WTC11 (cell line): Measurements from ENCODE around the gene CD300LG. TPM values are rescaled to one million over a fixed set of nuclear protein-coding genes. Genes with fewer than 3 reads are reported as not detected.

Source experiments
- ATAC-seq: fragments of 200-7000 bp; cut with Tn5 transposase; 2 replicates; pipeline ENCODE4 v1.10.0; 2021; ENCODE audit warnings: mild to moderate bottlenecking, moderate library complexity
- CTCF ChIA-PET: fragments of 300-600 bp; sonication (Branson Sonifier 250); formaldehyde crosslinking; loops from one replicate; lab custom pipeline; 2021; ENCODE audit warnings: antibody characterized with exemption; lab: Charles Lee
- POLR2A ChIA-PET: fragments of 350-600 bp; sonication (Branson Sonifier 250); formaldehyde crosslinking; loops from one replicate; lab custom pipeline; 2021; ENCODE audit warnings: antibody characterized with exemption; lab: Charles Lee
- DNase-seq: peaks from one replicate; pipeline ENCODE4 v3.0.0; 2021; ENCODE audit warnings: low spot score
- H3K27ac Mint-ChIP-seq: 2 replicates; pipeline ENCODE4 v1.8.0; 2021; ENCODE audit warnings: mixed read lengths
- H3K27me3 Mint-ChIP-seq: 2 replicates; pipeline ENCODE4 v1.8.0; 2021; ENCODE audit warnings: low read depth, mild to moderate bottlenecking, moderate library complexity, mixed read lengths
- H3K36me3 Mint-ChIP-seq: 2 replicates; pipeline ENCODE4 v1.8.0; 2021; ENCODE audit warnings: mixed read lengths
- H3K4me1 Mint-ChIP-seq: 2 replicates; pipeline ENCODE4 v1.8.0; 2022; ENCODE audit warnings: mixed read lengths
- H3K4me3 Mint-ChIP-seq: 2 replicates; pipeline ENCODE4 v1.8.0; 2021; ENCODE audit warnings: mild to moderate bottlenecking, moderate library complexity, mixed read lengths
- H3K9me3 Mint-ChIP-seq: 2 replicates; pipeline ENCODE4 v1.8.0; 2021; ENCODE audit warnings: mixed read lengths
- ARID4B ChIP-seq: sonication (generic); formaldehyde crosslinking; IDR thresholded peaks from 2 replicates; pipeline ENCODE4 v1.8.0; 2023; ENCODE audit warnings: missing genetic modification reagents, mild to moderate bottlenecking, borderline replicate concordance
- EMX1 ChIP-seq: fragments of 250-450 bp; sonication (Bioruptor Pico); IDR thresholded peaks from 2 replicates; pipeline ENCODE4 v1.8.0; 2021; ENCODE audit warnings: mild to moderate bottlenecking
- MXD4 ChIP-seq: fragments of 250-450 bp; sonication (Bioruptor Pico); IDR thresholded peaks from 2 replicates; pipeline ENCODE4 v1.8.0; 2021; ENCODE audit warnings: mild to moderate bottlenecking, moderate library complexity, borderline replicate concordance
- SMAD4 ChIP-seq: sonication (generic); formaldehyde crosslinking; IDR thresholded peaks from 2 replicates; pipeline ENCODE4 v1.8.0; 2022; ENCODE audit warnings: mild to moderate bottlenecking, missing genetic modification reagents
- TEAD1 ChIP-seq: sonication (generic); formaldehyde crosslinking; IDR thresholded peaks from 2 replicates; pipeline ENCODE4 v1.8.0; 2022; ENCODE audit warnings: mild to moderate bottlenecking, missing genetic modification reagents
- ZNF121 ChIP-seq: sonication (generic); formaldehyde crosslinking; IDR thresholded peaks from 2 replicates; pipeline ENCODE4 v1.8.0; 2023; ENCODE audit warnings: missing genetic modification reagents
- ZNF219 ChIP-seq: sonication (generic); formaldehyde crosslinking; IDR thresholded peaks from 2 replicates; pipeline ENCODE4 v1.8.0; 2023; ENCODE audit warnings: missing genetic modification reagents, mild to moderate bottlenecking, borderline replicate concordance
- ZNF423 ChIP-seq: fragments of 250-450 bp; sonication (Bioruptor Pico); IDR thresholded peaks from 2 replicates; pipeline ENCODE4 v2.1.2; 2022; ENCODE audit warnings: mild to moderate bottlenecking, moderate library complexity
- ZNF425 ChIP-seq: fragments of 250-450 bp; sonication (Bioruptor Pico); conservative IDR thresholded peaks from 2 replicates; pipeline ENCODE4 v1.9.0; 2021; ENCODE audit warnings: mild to moderate bottlenecking
- total RNA-seq: library from RNA; stranded (reverse); gene quantifications from 3 replicates; pipeline ENCODE4 v1.2.3, GENCODE V29; 2021
- TF ChIP-seq, protein P1 (sequence below): sonication (generic); formaldehyde crosslinking; IDR thresholded peaks from 2 replicates; pipeline ENCODE4 v1.8.0; 2022; ENCODE audit warnings: mild to moderate bottlenecking, missing genetic modification reagents
- TF ChIP-seq, protein P2 (sequence below): sonication (generic); formaldehyde crosslinking; IDR thresholded peaks from 2 replicates; pipeline ENCODE4 v1.8.0; 2022; ENCODE audit warnings: mild to moderate bottlenecking, missing genetic modification reagents
- TF ChIP-seq, protein P3 (sequence below): sonication (generic); formaldehyde crosslinking; IDR thresholded peaks from 2 replicates; pipeline ENCODE4 v1.8.0; 2022; ENCODE audit warnings: mild to moderate bottlenecking, missing genetic modification reagents

The CD300LG gene
- total RNA-seq, 1 experiment from 2014 or later = not detected

- TF ChIP-seq EMX1 (CRISPR knock-in tag) (no peak), ZNF219 (no peak)
- TF ChIP-seq, protein P1, sequence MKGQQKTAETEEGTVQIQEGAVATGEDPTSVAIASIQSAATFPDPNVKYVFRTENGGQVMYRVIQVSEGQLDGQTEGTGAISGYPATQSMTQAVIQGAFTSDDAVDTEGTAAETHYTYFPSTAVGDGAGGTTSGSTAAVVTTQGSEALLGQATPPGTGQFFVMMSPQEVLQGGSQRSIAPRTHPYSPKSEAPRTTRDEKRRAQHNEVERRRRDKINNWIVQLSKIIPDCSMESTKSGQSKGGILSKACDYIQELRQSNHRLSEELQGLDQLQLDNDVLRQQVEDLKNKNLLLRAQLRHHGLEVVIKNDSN = no peak
- TF ChIP-seq, protein P2, sequence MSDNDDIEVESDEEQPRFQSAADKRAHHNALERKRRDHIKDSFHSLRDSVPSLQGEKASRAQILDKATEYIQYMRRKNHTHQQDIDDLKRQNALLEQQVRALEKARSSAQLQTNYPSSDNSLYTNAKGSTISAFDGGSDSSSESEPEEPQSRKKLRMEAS (CRISPR knock-in tag) = no peak
Measured at GRCh38 chr17:43906951-43907424, 60.0 kb downstream of the CD300LG start (continued).

GRCh38 chr17:43907425-43907981, 60.5 kb downstream of the CD300LG start, which contains the start of gene MPP2:
Gene MPP2, minus strand, starts transcription at chr17:43907536. Its CDS starts 3,076 bp downstream, at chr17:43904460.
- ATAC-seq (peak; percentile 16), DNase-seq (peak; percentile 88)
- ChIA-PET CTCF (interaction anchor here (0.6 to 7.7 kb wide), 11 partner anchors 8 to 100 kb away, joined by 3 to 49 read pairs (median 7); partner anchors contain the start of gene PPY), POLR2A (interaction anchor here (1.2 kb wide), 1 partner anchor 265 kb away, joined by 3 read pairs; no protein-coding TSS in a partner anchor)
- Mint-ChIP-seq H3K9me3 (no peaks in the 10 kb centered on the region), H3K27ac (no peak within 1 kb of the TSS), H3K36me3 (no peaks in the 10 kb centered on the region), H3K27me3 (peaks cover 49% of the 10 kb centered on the region), H3K4me1 (peaks cover 26% of the 10 kb centered on the region), H3K4me3 (peak within 1 kb of the TSS; percentile 90)
- TF ChIP-seq ARID4B (CRISPR knock-in tag) (0 out of 2 replicates have a peak, but pooled peaks have one; percentile 12), ZNF423 (peak; percentile 71), MXD4 (no peak), ZNF425 (CRISPR knock-in tag) (no peak)
- TF ChIP-seq, protein P3, sequence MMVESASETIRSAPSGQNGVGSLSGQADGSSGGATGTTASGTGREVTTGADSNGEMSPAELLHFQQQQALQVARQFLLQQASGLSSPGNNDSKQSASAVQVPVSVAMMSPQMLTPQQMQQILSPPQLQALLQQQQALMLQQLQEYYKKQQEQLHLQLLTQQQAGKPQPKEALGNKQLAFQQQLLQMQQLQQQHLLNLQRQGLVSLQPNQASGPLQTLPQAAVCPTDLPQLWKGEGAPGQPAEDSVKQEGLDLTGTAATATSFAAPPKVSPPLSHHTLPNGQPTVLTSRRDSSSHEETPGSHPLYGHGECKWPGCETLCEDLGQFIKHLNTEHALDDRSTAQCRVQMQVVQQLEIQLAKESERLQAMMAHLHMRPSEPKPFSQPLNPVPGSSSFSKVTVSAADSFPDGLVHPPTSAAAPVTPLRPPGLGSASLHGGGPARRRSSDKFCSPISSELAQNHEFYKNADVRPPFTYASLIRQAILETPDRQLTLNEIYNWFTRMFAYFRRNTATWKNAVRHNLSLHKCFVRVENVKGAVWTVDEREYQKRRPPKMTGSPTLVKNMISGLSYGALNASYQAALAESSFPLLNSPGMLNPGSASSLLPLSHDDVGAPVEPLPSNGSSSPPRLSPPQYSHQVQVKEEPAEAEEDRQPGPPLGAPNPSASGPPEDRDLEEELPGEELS = 0 out of 2 replicates have a peak, but pooled peaks have one; percentile 44

GRCh38 chr17:43907998-43908721, 61.2 kb downstream of the CD300LG start:
- H3K4me3 Mint-ChIP-seq = peak overlapping the region; percentile 90
- 0 out of 2 replicates have a peak, but pooled peaks have one; percentile 49 for TF ChIP-seq TEAD1 (CRISPR knock-in tag)
- TF ChIP-seq ZNF121 (CRISPR knock-in tag) = peak; percentile 85; the same call in 1 of the 2 replicates
- TF ChIP-seq SMAD4 = no peak
- DNase-seq = peak; percentile 66
- peaks cover 49% of the 10 kb centered on the region for H3K27me3 Mint-ChIP-seq
- peaks cover 26% of the 10 kb centered on the region for H3K4me1 Mint-ChIP-seq
- H3K27ac Mint-ChIP-seq = no peak overlapping the region
- H3K36me3 Mint-ChIP-seq = no peaks in the 10 kb centered on the region
- ChIA-PET POLR2A (interaction anchor here (1.2 kb wide), 1 partner anchor 264 kb away, joined by 3 read pairs; no protein-coding TSS in a partner anchor), CTCF (interaction anchor here (1.1 to 7.7 kb wide), 10 partner anchors 8 to 260 kb away, joined by 3 to 49 read pairs (median 10); partner anchors contain the start of gene PPY)
- H3K9me3 Mint-ChIP-seq = no peaks in the 10 kb centered on the region
- peak; percentile 8; the same call in 1 of the 2 replicates for ATAC-seq
